Motor neuron (in vitro differentiated cells): Measurements from ENCODE around the gene SMTNL2. TPM values are rescaled to one million over a fixed set of nuclear protein-coding genes. Genes with fewer than 3 reads are reported as not detected.
A peak's percentile ranks its signal among the peaks of the same experiment; 100 is the strongest.
"Not testable (repeated sequence)": the region's sequence is repeated elsewhere in the genome, so short reads cannot be mapped to it uniquely, and the experiment has no call there.

Experiments
- ATAC-seq, 8 experiments: fragments of 200-7000 bp; cut with Tn5 transposase; replicated peaks in 6 of 8; 2 replicates each; pipeline ENCODE4 v1.8.0; 2021; ENCODE audit warnings: mild to moderate bottlenecking in 8 of 8, moderate library complexity in 8 of 8
- H3K27ac ChIP-seq, 2 donors: fragments of 250-450 bp; sonication (Bioruptor Pico); 2 replicates each; pipeline ENCODE4 v1.9.0; 2021; ENCODE audit warnings: antibody characterized with exemption in 2 of 2, mild to moderate bottlenecking in 2 of 2, moderate library complexity in 1 of 2
- H3K4me1 ChIP-seq, 2 donors: fragments of 250-450 bp; sonication (Bioruptor Pico); replicated peaks in 1 of 2; 2 replicates each; pipeline ENCODE4 v1.6.1; 2021; ENCODE audit warnings: antibody characterized with exemption in 2 of 2, mild to moderate bottlenecking in 2 of 2, moderate library complexity in 1 of 2
- H3K4me3 ChIP-seq, 5 donors: fragments of 250-450 bp; sonication (Bioruptor Pico); 2 replicates each; pipeline ENCODE4 v1.9.0; 2021; ENCODE audit warnings: antibody characterized with exemption in 5 of 5, mild to moderate bottlenecking in 5 of 5, moderate library complexity in 4 of 5
- WGBS, 10 experiments: fragments of 450-650 bp; shearing (Covaris generic); methylation state at CpG; one replicate each; pipeline ENCODE4 v1.0.0; 2022; 5-methylcytosine and 5-hydroxymethylcytosine counted together
- in situ Hi-C, 9 experiments: fragments of 400-800 bp; cut with MboI; loops; one replicate each; pipeline ENCODE4 v1.15.0; 2021; ENCODE audit warnings: low sequenced_read_pairs in 9 of 9, low pct_unique_long_range_greater_than_20kb in 2 of 9; ENCODE audit not compliant: unreplicated experiment in 9 of 9
- total RNA-seq, 8 experiments: library from RNA; unstranded; fragments of 300-600 nt; gene quantifications; 2 replicates each; pipeline versions ENCODE4 v1.2.3 to v1.2.4, GENCODE V29; 2022

The SMTNL2 gene
- total RNA-seq, 8 experiments from 2014 or later = 0.20 to 13.5 (median 0.82) TPM

- peaks cover 5 to 17% of the 10 kb centered on the region in 2 donors for H3K4me1 ChIP-seq
- H3K4me3 ChIP-seq, H3K27ac ChIP-seq, in situ Hi-C loops: not testable (repeated sequence)
- ATAC-seq = peak in 5 of 8 experiments; percentile 30 to 53 (median 34)
- WGBS, 10 experiments = 0% methylated on average over 2 of the region's 39 CpGs; no CpG with 5 or more reads in 9 of the 10 experiments
Observed at GRCh38 chr17:4640569-4641188, 56.4 kb downstream of the SMTNL2 start.

- peaks cover 5 to 17% of the 10 kb centered on the region in 2 donors for H3K4me1 ChIP-seq
- in situ Hi-C loops = no loop called here
- peak in 4 of 8 experiments; percentile 11 to 55 (median 16) for ATAC-seq
- 0 to 48% (median 7%) methylated on average over 3 to 21 of the region's 58 CpGs; no CpG with 5 or more reads in 3 of the 10 experiments for WGBS, 10 experiments
- H3K4me3 ChIP-seq = no peak within 1 kb of the TSS
- H3K27ac ChIP-seq = no peak within 1 kb of the TSS
Observed at GRCh38 chr17:4641297-4642195, 57.2 kb downstream of the SMTNL2 start, which contains the start of gene ALOX15. Gene ALOX15 (minus strand): TSS chr17:4641678. CDS start chr17:4641651, 27 bp downstream.

- Histone ChIP-seq H3K27ac (no peak overlapping the region), H3K4me1 (peaks cover 5 to 17% of the 10 kb centered on the region in 2 donors), H3K4me3 (no peak overlapping the region)
- ATAC-seq = peak in 1 of 8 experiments; percentile 7
- in situ Hi-C loops = no loop called here
- WGBS, 10 experiments = 15 to 47% (median 33%) methylated on average over 1 to 2 of the region's 6 CpGs; no CpG with 5 or more reads in 7 of the 10 experiments
Observed at GRCh38 chr17:4642286-4642685, 58.0 kb downstream of the SMTNL2 start.

- Histone ChIP-seq H3K4me1 (peaks cover 5 to 23% of the 10 kb centered on the region in 2 donors), H3K27ac (no peak overlapping the region), H3K4me3 (no peak overlapping the region)
- WGBS, 10 experiments = 0 to 79% (median 48%) methylated on average over 1 to 4 of the region's 4 CpGs; no CpG with 5 or more reads in 2 of the 10 experiments
- in situ Hi-C loops = no loop called here
- peak in 3 of 8 experiments; percentile 48 to 76 (median 68) for ATAC-seq
Observed at GRCh38 chr17:4643676-4644075, 59.3 kb downstream of the SMTNL2 start.

- ATAC-seq = no peak
- H3K4me3 ChIP-seq = no peak overlapping the region
Observed at GRCh38 chr17:4645642-4646041, 61.3 kb downstream of the SMTNL2 start.

GRCh38 chr17:4648741-4649140, 64.4 kb downstream of the SMTNL2 start:
- Histone ChIP-seq H3K4me1 (peaks cover 0 to 13% of the 10 kb centered on the region in 2 donors), H3K27ac (no peak overlapping the region), H3K4me3 (no peak overlapping the region)
- 0 to 83% (median 42%) methylated on average over 1 to 2 of the region's 2 CpGs; no CpG with 5 or more reads in 5 of the 10 experiments for WGBS, 10 experiments
- peak in 7 of 8 experiments; percentile 14 to 97 (median 49) for ATAC-seq
- in situ Hi-C loops = no loop called here

More at GRCh38 chr17:4645642-4646041, 61.3 kb downstream of the SMTNL2 start:
- Histone ChIP-seq H3K27ac (no peak overlapping the region), H3K4me1 (peaks cover 5 to 28% of the 10 kb centered on the region in 2 donors)
- 0 to 100% (median 67%) methylated on average over 1 to 5 of the region's 5 CpGs; no CpG with 5 or more reads in 4 of the 10 experiments for WGBS, 10 experiments
- in situ Hi-C loops = no loop called here

GRCh38 chr17:4652997-4653396, 68.7 kb downstream of the SMTNL2 start:
- no peak overlapping the region for H3K27ac ChIP-seq
- ATAC-seq = peak in 3 of 8 experiments; percentile 28 to 87 (median 58)
- in situ Hi-C loops = no loop called here

GRCh38 chr17:4655933-4656332, 71.6 kb downstream of the SMTNL2 start:
- H3K4me1 ChIP-seq, H3K27ac ChIP-seq, ATAC-seq, H3K4me3 ChIP-seq, in situ Hi-C loops: not testable (repeated sequence)
- WGBS, 10 experiments = 40 to 88% (median 63%) methylated on average over 1 to 6 of the region's 7 CpGs; no CpG with 5 or more reads in 4 of the 10 experiments

More at GRCh38 chr17:4652997-4653396, 68.7 kb downstream of the SMTNL2 start:
- WGBS, 10 experiments = 11 to 84% (median 71%) methylated on average over 2 to 5 of the region's 5 CpGs
- H3K4me3 ChIP-seq = no peak overlapping the region
- H3K4me1 ChIP-seq = peaks cover 0 to 13% of the 10 kb centered on the region in 2 donors

- WGBS, 10 experiments = 43 to 100% (median 91%) methylated on average over 1 to 2 of the region's 2 CpGs; no CpG with 5 or more reads in 5 of the 10 experiments
- no peak for ATAC-seq
- Histone ChIP-seq H3K4me3 (no peak overlapping the region), H3K4me1 (no peaks in the 10 kb centered on the region), H3K27ac (no peak overlapping the region)
- in situ Hi-C loops = no loop called here
Observed at GRCh38 chr17:4657678-4658077, 73.3 kb downstream of the SMTNL2 start.

Other genes starting within 250 kb of the SMTNL2 start
- 10 to 100 TPM; 22.2 to 43.2 (median 30.4) TPM for gene UBE2G1, start 217.9 kb upstream of the SMTNL2 start, total RNA-seq
- under 1 TPM in 4 of 8 experiments, not detected in 4; 0.05 to 0.66 (median 0.49) TPM for gene SPNS3, start 150.6 kb upstream of the SMTNL2 start, total RNA-seq
- gene SPNS2, start 85.6 kb upstream of the SMTNL2 start, total RNA-seq = 10 to 100 TPM in 4 of 8 experiments, 1 to 10 TPM in 4; 2.2 to 25.6 (median 11.6) TPM
- 100 to 1,000 TPM in 2 of 8 experiments, 10 to 100 TPM in 6; 25.8 to 111 (median 38.2) TPM for gene MYBBP1A, start 29.1 kb upstream of the SMTNL2 start, total RNA-seq
- gene GGT6, start 24.0 kb upstream of the SMTNL2 start, total RNA-seq = under 1 TPM in 7 of 8 experiments, not detected in 1; 0.13 to 1.00 (median 0.20) TPM
- 1,000 to 10,000 TPM in 3 of 8 experiments, 1 to 10 TPM in 1, under 1 TPM in 3, not detected in 1; 0.07 to 3,411 (median 2.2) TPM for gene ALOX15, start 57.1 kb downstream of the SMTNL2 start, total RNA-seq
- 10 to 100 TPM; 23.2 to 52.6 (median 42.7) TPM for gene PELP1, start 119.6 kb downstream of the SMTNL2 start, total RNA-seq
- gene ARRB2, start 126.1 kb downstream of the SMTNL2 start, total RNA-seq = 10 to 100 TPM in 7 of 8 experiments, 1 to 10 TPM in 1; 7.0 to 37.9 (median 27.5) TPM
- 10 to 100 TPM; 16.4 to 38.7 (median 22.3) TPM for gene MED11, start 146.9 kb downstream of the SMTNL2 start, total RNA-seq
- gene ZMYND15, start 155.3 kb downstream of the SMTNL2 start, total RNA-seq = 1 to 10 TPM in 1 of 8 experiments, under 1 TPM in 6, not detected in 1; 0.14 to 1.1 (median 0.51) TPM
- gene CXCL16, start 155.4 kb downstream of the SMTNL2 start, total RNA-seq = 10 to 100 TPM in 2 of 8 experiments, 1 to 10 TPM in 3, under 1 TPM in 3; 0.46 to 10.8 (median 3.8) TPM
- gene TM4SF5, start 187.4 kb downstream of the SMTNL2 start, total RNA-seq = not detected
- 1 to 10 TPM in 4 of 8 experiments, under 1 TPM in 2, not detected in 2; 0.27 to 4.3 (median 1.5) TPM for gene VMO1, start 201.8 kb downstream of the SMTNL2 start, total RNA-seq
- under 1 TPM in 3 of 8 experiments, not detected in 5; 0.27 to 0.71 (median 0.65) TPM for gene GLTPD2, start 204.4 kb downstream of the SMTNL2 start, total RNA-seq
- 100 to 1,000 TPM; 112 to 215 (median 160) TPM for gene PSMB6, start 211.6 kb downstream of the SMTNL2 start, total RNA-seq
- gene PLD2, start 222.6 kb downstream of the SMTNL2 start, total RNA-seq = 10 to 100 TPM in 4 of 8 experiments, 1 to 10 TPM in 4; 4.3 to 28.6 (median 11.4) TPM
- 10 to 100 TPM; 15.1 to 44.9 (median 22.2) TPM for gene MINK1, start 248.8 kb downstream of the SMTNL2 start, total RNA-seq